Measurements from ENCODE around the gene CMTM8.

CMTM8 gene

GRCh38 chr3:32281570-32282106, 43.2 kb downstream of the CMTM8 start:
- no peak for DNase-seq

DNA sequence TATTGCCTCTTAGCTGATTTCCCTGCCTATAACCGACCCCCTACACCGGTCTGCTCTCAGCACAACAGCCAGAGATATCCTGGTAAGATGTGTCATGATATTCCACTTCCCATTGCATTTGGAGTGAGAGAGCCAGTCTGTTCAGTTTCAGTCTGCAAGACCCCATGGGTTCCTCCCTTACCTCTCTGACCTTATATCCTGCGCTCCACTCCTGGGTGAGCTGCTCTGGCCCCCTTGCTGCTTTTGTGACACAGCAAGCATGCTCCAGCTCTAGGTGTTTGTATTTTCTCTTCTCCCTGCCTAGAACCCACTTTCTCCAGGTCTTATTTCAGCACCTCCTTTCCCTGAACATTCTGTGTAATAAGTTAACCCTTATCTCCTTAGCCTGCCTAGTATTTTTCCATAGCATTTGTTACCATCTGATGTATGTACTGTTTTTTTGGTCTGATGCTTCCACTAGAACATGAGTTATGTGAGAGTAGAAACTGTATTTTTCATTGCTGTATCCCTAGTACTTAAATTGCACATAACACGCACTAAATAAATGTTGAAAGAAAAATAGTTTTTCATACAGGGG, 44.2 kb downstream of the CMTM8 start:
- no peak for DNase-seq

GRCh38 chr3:32283304-32283703, 44.8 kb downstream of the CMTM8 start:
- no peak for DNase-seq

DNA sequence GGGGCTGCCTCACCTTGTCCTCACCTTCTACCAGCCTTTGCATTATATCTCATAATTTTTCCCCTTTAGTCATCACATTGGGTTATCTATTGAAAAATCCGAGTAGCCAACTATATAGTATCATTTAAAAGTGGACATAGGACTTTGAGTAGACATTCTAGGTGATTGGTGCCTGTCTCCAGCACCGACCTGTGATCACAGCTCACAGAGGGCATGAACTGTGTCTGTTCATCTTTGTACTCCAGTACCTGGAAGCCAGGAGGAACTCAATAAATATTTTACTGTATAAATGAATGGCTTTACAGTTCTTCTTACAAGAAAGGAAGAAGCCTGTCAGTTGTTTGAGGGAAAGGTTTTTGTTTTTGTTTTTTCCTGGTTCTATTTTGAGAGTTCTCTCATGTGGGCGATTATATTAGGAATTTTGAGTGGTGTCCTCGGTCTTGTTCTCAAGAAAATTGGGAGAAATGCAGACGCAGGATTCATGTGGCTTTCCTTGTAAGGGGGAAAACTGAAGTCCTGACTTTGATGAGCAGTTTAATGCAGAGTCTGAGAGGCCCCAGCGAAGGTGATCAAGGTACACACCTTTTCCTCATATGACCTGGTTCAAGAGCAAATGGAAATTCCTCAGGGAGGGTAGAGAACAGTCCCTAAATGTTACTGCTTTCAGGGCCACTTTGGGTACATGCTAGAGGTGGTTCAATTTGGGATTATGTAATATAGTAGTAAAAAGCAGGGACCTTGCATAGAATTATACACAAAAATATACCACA, 46.1 kb downstream of the CMTM8 start:
- DNase-seq: no peak

- DNase-seq: no peak
Measured at GRCh38 chr3:32285891-32286290, 47.4 kb downstream of the CMTM8 start.

GRCh38 chr3:32288819-32289218, 50.3 kb downstream of the CMTM8 start:
- DNase-seq: no peak

GRCh38 chr3:32290619-32291018, 52.1 kb downstream of the CMTM8 start:
- DNase-seq: no peak

- no peak for DNase-seq
Measured at GRCh38 chr3:32292085-32292796, 53.8 kb downstream of the CMTM8 start.

GRCh38 chr3:32293903-32294302, 55.4 kb downstream of the CMTM8 start:
- DNase-seq: no peak

DNA sequence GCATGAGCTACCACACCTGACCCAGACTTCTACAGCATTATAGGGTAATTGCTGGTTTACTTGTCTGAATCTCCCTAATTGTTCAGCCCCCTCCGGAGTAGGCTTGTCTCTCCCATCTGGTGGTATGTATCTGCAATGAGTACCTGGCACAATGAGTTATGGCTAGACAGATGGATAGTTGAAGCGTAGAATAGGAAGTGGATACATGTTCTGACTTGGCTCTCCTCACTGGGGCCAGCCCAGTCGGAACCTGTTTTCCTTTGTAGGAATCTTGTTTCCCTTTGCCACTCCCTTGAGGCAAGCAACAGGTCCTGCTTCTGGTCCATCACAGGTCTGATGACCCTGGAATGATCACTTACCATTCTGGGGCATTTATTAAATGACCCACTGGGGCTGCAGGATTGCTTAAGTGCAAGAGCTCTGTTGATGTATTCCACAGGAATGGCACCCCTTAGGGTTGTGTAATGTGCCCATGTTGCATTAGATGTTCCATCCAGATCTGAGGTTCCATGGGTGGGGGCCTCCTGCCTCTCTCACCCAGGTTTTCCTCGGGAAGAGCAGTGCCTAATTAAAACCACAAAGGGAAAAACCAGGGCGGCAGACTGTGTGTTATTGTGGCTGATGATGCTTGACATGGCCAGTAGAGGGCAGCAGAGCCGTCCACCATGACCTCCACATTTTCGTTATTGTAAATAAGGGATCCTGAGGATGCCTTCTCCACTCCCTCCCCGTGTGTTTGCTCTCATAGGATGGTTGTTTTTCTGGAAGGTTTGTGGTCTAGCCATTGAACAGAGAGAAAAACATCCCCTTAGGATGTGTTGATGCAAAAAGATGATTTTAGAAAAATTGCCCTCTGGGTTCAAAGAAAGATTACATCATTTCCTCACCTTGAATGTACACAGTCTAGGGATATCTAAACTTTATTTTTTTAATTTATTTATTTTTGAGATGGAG, 58.0 kb downstream of the CMTM8 start:
- DNase-seq: peak; percentile 42

DNA sequence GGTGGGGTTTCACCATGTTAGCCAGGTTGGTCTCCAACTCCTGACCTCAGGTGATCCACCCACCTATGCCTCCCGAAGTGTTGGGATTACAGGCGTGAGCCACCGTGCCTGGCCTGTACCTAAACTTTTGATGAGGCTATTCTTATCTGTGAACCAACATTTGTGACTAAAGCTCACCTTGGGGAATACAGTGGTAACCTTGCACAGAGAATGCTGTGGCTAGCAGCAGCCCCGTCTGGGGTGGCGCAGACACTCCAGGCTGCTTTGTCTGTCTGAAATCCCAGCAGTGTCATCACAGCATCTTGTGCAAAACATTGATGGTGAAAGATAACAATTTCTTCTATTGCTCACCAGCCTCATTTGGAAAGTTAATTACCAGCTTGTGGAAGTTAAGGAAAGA, 58.9 kb downstream of the CMTM8 start:
- DNase-seq: peak; percentile 49

DNA sequence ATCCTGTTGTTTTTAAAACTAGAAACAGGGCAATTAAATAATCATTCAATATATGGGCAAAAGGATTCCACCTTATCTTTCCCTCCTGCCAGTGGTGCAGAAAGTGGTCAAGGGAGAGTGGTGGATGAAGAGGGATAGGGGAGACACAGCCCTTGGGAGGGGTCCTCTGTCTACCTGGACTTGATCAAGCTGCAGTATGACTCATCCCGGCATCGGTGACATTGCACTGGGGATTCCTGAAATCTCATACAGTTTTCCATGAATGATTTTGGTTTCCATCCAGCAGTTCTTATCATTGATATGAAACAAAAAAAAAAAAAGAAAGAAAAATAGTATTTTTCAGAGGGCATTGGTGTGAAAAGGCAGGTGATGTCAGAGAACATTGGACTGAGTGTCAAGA, 62.9 kb downstream of the CMTM8 start:
- no peak for DNase-seq

DNA sequence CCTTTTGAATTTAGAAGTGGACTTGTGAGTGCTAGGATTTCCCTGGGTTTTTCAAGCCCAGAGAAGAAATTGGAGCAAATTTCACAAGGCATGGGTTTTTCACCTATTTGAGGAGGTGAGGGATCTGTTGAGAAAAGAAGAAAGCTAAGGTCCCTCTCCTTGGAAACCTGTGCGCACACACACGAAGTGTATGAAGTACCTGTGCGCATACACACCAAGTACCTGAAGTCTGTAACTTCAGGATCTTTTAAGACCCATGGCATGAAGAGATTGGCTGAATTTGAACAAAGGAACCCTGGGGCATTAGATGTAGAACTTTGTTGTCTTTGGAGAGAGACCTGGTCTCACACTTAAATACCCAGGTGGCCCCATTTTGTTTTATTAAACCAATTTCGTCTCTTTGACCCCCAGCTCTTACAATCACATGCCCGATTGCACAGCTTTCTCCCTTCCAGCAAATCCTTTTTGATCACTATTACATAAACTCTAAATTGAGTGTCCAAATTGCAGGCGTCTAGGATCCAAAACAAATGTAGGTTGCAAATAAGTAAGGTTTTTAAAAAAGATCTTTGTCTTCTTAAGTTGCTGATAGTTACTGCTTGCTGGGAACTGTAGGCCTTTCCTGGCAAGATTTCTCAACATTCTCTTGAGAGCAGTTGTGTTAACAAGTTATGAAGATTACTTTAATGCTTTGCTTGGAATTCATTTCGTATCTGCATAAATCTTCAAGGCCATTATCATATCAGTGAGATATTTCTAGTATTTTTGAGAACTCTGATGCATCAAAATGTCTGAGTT, 64.3 kb downstream of the CMTM8 start:
- no peak for DNase-seq

DNA sequence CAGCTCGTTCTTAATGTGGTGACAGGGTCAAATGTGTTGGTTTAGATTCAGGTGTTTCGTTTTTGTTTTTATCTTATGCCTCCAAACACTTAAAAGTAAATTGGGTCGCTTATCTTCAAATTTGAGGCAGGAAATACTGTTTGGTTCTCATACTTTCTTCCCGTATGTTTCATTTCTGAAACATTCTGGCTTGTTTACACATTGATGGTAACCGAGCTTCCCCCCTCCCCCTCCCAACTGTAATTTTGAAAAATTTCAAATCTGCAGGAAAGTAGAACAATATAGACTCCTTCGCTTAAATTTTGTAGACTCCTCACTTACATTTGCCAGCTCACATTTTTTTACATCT, 64.9 kb downstream of the CMTM8 start:
- no peak for DNase-seq

GRCh38 chr3:32303977-32304881, 65.7 kb downstream of the CMTM8 start:
- no peak for DNase-seq

DNA sequence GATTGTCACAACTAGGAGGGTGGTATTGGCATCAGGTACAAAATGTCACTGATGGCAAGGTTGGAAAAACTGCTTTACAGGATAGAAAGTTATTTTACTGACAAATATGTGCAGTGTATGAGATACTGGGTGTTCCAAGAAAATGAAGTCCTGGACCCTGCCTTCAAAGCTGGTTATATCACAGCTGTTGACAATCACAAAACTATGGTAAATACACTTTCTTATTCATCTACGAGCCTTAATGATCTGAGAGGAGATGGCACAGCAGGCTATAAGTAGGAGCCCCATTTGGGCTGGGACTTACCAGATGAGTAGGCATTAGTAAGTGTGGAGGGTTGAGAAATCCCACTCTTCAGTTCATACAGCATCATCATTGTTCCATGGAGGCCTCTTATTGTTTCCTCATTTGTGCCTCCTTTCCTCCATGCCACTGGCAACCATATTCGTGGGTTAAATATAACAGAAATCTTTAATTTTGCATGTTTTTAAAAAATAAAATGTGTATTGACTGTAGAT, 66.9 kb downstream of the CMTM8 start:
- no peak for DNase-seq

- DNase-seq: no peak
Measured at GRCh38 chr3:32306072-32306471, 67.6 kb downstream of the CMTM8 start.

DNA sequence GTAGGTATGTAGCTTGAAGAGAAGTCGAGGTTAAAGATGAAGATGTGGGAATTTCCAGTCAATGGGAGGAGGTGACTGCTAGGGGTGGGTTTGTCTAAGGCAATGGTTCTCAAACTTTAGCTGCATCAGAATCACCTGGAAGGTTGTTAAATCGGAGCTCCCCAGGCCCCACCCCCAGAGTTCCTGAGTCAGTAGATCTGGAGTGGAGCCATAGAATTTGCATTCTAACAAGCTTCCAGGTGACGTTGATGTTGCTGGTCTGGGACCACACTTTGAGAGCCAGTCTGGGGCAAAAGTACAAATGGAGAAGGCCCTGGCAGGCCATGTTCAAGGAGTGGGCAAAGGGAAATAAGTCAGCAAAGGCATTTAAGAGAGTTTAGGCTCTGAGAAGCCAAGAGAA, 69.1 kb downstream of the CMTM8 start:
- DNase-seq: no peak

GRCh38 chr3:32308378-32308777, 69.9 kb downstream of the CMTM8 start:
- no peak for DNase-seq

DNA sequence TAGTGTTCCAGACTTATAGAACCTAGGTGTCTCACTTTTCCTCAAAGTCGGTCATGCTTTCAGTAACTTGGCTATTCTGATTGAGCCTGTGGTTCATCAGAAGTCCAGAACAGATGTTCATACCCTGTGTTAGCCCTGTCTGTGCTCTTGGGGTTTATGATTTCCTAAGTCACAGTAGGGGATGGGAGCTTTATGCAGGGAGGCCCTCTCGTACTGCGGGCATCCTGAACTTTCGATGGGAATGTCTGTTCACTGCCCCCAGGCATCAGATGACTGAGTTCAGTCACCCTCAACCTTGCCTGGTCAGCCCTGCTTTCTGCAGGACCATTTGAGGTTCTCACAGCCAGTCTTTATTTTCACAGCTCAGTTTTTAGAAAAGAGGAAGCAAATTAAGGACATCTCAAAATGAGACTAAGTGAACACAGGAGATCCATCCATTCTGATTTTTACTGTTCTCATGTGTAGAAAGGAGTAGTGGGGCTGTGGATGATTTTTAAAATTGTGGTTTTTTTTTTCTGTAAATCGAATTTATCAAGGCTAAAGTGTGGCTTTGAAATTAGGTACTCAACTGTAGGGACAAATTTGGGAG, 71.3 kb downstream of the CMTM8 start:
- no peak for DNase-seq

All from activated CD4-positive, alpha-beta T cell treated with anti-CD3 and anti-CD28 coated beads for 1 hour (primary cell).